Anterior cingulate cortex (tissue), 58 donors: ENCODE measurements around the gene KCNMB1.

Source experiments
- DNase-seq, 58 donors: peaks; one replicate each; lab custom pipeline; 2025; lab: John Stamatoyannopoulos, UW

The KCNMB1 gene

DNA sequence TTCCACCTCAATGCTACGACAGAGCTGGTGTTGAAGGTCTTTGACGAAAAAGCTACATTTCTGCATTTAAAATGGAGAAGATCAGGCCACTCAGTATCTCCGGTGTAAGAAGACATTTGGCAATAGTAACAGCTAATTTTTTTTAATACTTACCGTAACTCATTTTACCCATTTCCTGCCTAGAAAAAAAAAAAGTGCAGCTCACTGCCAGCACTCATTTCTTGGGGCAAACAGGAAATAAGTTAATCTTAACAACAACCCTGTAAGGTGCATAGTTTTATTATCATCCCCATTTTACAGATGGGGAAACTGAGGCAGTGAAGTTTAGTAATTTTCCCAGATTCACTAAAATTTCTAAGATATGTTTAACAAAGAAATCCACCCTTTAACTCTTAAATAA, 27.4 kb upstream of the KCNMB1 start:
- DNase-seq: no peak

DNA sequence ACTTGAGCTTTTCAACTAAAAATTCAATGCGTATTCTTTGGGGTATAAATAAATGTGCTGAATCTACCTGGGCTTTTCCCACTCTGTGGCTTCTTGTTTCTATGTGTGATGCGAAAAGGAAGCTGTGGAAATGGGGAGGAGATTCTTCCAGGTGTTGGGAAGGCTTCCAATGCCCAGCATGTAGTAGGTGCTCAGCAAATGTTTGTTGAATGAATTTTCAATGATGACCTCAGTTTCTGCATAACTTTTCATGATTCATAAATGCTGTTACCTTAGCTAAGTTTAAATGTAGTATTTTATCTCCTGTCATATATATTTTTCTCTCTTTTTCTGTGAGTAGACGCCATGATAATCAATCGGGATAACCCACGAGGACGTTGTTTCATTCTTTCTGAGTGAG, 25.6 kb upstream of the KCNMB1 start:
- DNase-seq: no peak

DNA sequence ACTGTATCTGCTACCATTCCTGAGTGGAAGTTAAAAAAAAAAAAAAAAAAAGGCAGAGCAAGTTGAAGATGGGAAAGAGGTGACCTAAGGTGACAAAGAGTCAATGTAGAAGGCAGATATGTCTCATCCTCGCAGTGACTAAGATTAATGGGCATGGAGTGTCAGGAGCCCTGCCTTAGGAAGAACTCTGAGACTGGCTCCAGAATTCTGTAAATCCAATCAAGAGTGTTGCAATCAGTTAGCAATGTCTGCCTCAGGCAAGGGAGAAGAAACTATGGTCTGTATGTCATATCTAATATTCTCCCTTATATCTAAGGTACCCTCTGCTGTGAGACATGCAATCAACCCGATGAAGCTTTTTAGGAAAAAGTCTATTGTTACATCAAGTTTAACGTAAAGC, 24.7 kb upstream of the KCNMB1 start:
- DNase-seq: no peak

GRCh38 chr5:170411100-170411499, 21.9 kb upstream of the KCNMB1 start:
- no peak for DNase-seq

DNA sequence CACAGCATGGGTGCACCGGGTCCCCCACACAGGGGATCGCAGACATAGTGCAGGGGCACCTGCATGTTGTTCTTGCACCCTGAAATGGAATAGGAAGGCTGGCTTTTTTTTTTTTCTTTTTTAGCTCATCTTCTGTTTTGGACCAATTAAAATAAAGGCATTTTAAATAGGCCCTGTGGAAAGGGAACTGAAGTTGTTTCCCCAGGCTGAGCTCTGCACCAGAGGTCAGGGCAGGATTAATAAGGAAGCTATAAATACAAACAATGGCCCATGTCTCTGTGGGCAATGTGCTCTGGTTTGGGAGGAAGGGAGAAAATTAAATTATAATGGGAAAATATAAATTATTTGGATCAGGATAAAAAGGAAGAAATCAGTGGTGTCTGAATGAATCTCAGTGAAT, 21.2 kb upstream of the KCNMB1 start:
- DNase-seq: no peak

GRCh38 chr5:170408877-170409660, 19.9 kb upstream of the KCNMB1 start:
- DNase-seq: no peak

- DNase-seq: no peak
These were observed 19.1 kb upstream of the KCNMB1 start for GRCh38 chr5:170408226-170408625.

GRCh38 chr5:170407062-170407461, 17.9 kb upstream of the KCNMB1 start:
- DNase-seq: no peak

GRCh38 chr5:170405817-170406216, 16.6 kb upstream of the KCNMB1 start:
- no peak for DNase-seq

DNA sequence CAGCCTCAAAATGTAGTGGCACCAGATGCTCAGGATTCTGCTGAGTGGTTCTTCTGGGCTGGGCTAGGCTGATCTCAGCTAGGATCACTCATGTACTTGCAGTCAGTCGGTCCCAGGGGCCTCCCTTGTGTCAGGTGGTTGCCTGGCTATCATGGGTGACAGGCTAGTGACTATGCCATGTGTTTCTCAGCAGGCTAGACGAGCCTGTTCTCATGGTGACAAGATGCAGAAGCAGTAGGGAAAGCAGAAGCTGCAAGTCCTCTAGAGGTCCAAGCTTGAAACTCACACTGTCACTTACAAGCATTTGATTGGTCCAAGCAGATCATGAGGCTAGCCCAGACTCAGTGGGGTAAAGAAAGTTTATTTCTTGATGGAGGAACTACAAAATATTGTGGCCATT, 15.2 kb upstream of the KCNMB1 start:
- peak in 5 of 58 donors; percentile 7 to 25 (median 13) for DNase-seq

GRCh38 chr5:170403675-170404074, 14.5 kb upstream of the KCNMB1 start:
- DNase-seq: no peak

DNA sequence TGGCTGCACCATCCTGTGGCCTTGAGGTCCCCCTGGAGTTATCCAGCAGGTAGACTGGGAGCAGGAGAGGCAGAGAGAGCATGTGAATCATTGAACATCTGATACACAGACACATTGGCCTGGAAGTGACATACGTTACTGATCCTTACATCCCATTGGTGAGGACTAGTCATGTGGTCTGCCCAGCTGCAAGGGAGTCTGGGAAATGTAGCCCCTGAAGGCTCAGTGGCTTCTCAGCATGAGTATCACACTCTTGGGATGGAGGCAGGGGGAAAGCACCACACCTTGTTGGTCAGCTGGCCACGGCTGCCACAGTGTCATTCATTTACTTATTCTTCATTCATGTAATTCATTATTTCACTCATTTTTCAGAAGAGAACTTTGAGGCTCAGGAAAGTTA, 13.3 kb upstream of the KCNMB1 start:
- no peak for DNase-seq

DNA sequence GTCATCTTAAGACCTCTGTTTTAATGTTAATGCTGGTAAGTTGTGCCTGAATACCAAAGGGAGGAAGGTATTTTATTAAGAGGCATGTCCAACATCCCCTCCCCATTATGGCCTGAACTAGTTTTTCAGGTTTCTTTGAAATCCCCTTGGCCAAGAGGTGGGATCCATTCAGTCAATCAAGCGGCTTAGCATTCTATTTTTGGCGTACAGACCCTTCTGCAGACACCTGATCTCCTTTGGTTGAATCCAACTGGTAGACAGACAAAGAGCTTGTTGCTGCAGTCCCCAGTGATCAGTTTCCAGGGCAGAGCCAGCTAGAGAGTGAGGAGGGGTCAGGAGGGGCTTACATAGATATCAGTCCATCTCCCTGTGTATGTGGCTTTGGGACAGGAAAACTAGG, 7.9 kb upstream of the KCNMB1 start:
- DNase-seq: no peak

- DNase-seq: peak in 1 of 58 donors; percentile 11
These were observed 4.8 kb upstream of the KCNMB1 start for GRCh38 chr5:170393958-170394357.

DNA sequence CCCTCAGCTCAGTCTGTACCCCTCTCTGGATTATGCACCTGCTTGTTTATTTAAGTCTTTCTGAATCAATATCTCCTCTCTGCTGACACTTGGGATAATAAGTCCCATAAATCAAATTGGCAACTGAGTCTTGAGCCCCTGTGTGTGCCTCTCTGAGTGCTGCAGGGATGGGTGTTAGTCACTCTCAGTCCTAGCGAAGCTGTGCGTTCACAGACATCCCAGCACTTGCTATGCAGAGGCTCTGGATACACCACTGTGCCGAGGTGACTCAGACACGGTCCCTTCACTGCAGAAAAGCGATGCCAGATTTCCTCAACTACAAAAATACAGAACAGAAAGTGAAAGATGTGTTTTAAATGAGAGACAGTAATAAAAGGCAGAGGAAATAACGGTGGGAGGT, 4.1 kb upstream of the KCNMB1 start:
- no peak for DNase-seq

DNA sequence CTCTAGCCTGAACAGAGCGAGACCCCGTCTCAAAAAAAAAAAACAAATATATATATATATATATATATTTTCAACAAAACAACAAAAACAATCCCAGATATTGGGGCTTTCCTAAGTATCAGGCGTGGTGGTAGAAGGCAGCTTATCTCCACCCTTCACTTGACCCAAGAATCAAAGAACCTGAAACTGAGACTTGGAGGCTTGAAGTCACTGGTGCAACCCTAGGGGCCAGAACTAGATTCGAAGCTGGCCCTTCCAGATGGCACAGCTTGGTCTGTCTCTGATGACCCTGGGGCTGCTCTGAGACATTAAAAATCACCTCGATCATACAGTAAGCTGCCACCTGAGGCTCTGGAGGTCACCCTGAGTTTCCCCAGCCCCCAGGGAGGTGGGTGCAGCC, 1.3 kb upstream of the KCNMB1 start:
- no peak for DNase-seq

GRCh38 chr5:170389550-170389892, 354 bp upstream of the KCNMB1 start:
- DNase-seq: no peak

DNA sequence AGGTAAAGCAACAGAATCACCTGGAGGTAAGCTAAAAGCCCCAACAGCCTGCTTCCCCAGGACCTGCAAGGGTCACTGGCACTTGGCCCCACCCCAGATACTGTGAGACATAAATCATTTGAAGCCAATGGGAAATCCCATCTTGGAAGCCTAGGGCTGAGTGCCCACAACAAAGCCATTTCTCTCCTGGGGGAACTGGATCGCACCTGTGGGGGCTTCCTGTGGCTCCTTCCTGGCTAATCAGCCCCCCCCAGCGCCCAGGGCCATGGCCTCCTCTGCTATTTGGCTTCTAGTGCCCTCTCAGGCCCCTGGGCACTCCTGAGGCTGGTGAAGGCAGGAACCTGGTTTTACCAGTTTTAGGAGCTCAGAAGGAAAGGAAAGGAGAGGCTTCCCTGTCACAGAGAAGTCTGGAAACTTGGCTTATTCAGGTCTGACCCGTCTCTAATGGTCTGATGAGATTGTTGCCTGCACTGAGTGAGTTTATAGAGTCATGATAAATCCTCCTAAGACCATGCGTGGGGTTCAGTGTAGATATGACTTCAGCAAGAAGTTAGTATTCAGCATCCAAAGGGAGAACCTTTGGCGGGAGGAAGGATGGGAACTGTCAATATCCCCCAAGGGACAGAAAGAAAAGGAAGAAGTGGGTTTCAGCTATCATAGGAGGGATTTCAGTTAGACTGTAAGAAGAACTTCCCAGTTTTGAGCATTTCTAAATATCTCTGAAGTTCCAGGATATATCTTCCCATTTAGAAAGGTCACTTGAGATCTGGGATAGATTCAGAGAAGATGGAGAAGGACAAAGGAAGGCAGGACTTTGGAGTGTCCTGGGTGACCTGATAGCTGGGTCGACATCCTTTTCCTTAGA, 1.2 kb downstream of the KCNMB1 start:
- no peak for DNase-seq

- DNase-seq: no peak
These were observed 2.3 kb downstream of the KCNMB1 start for GRCh38 chr5:170386743-170387395.

GRCh38 chr5:170383227-170383626, 5.9 kb downstream of the KCNMB1 start:
- DNase-seq: no peak

DNA sequence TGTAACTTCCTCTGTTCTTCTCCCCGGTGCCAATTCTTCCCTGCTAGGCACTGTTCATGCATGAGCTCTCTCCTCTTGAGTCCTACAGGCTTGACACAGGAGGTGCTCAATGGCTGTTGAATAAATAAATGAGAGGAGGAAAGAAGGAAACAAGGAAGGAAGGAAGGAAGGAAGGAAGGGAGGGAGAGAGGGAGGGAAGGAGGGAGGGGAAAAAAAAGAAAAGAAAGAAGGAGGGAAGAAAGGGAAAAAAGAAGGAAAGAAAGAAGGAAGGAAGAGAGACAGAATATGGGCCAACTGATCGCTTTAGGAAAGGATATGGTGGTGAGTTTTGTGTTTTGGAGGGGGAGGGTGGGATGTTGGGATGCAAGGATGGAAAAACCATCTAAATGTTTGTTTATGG, 6.4 kb downstream of the KCNMB1 start:
- no peak for DNase-seq
